Keratinocyte (primary cell): ENCODE results near the gene ZNF567. TPM values are rescaled to one million over a fixed set of nuclear protein-coding genes. Genes with fewer than 3 reads are reported as not detected.

Source experiments
- DNase-seq: peaks from one replicate; pipeline ENCODE4 v3.0.0-alpha.2; 2011; ENCODE audit warnings: low read depth, missing footprints, low spot score
- FAIRE-seq: peaks from 2 replicates; lab custom pipeline; 2011; peaks lifted over from hg19 to GRCh38; lab: Jason Lieb, UNC
- H2AFZ ChIP-seq: 2 replicates; pipeline ENCODE4 v1.6.0; 2012; ENCODE audit warnings: low read length, control low read depth, inconsistent platforms; ENCODE audit not compliant: control insufficient read depth
- H3K27ac ChIP-seq: 2 replicates; pipeline ENCODE4 v1.5.1; 2011; ENCODE audit warnings: low read length; ENCODE audit not compliant: control insufficient read depth, insufficient read depth
- H3K27me3 ChIP-seq: 3 replicates; pipeline ENCODE4 v1.6.0; 2011; ENCODE audit warnings: low read length; ENCODE audit not compliant: control insufficient read depth, insufficient read depth; ENCODE audit errors: extremely low read depth
- H3K36me3 ChIP-seq, 2 experiments: 2 replicates in 1 of 2; 3 replicates in 1 of 2; pipeline ENCODE4 v1.5.1; 2011; ENCODE audit warnings: low read length in 2 of 2, mild to moderate bottlenecking in 1 of 2; ENCODE audit not compliant: control insufficient read depth in 2 of 2, insufficient read depth in 2 of 2; ENCODE audit errors: extremely low read depth in 1 of 2
- H3K4me1 ChIP-seq: 3 replicates; pipeline ENCODE4 v1.5.1; 2011; ENCODE audit warnings: low read length; ENCODE audit not compliant: control insufficient read depth, insufficient read depth; ENCODE audit errors: extremely low read depth
- H3K4me2 ChIP-seq: 3 replicates; pipeline ENCODE4 v1.6.0; 2011; ENCODE audit warnings: low read depth, low read length; ENCODE audit not compliant: control insufficient read depth, insufficient read depth; ENCODE audit errors: extremely low read depth
- H3K4me3 ChIP-seq, 3 experiments: fragments of 200-600 bp in 1 of 3; sonication (generic) in 1 of 3; 2 replicates in 2 of 3; 3 replicates in 1 of 3; pipeline ENCODE4 v1.5.1; 2011 to 2016; ENCODE audit warnings: low read length in 3 of 3, mild to moderate bottlenecking in 3 of 3, control low read depth in 2 of 3, inconsistent platforms in 1 of 3, low read depth in 1 of 3, mixed read lengths in 1 of 3, mixed run types in 1 of 3, moderate library complexity in 1 of 3; ENCODE audit not compliant: control insufficient read depth in 2 of 3, insufficient read depth in 2 of 3; ENCODE audit errors: extremely low read depth in 1 of 3
- H3K79me2 ChIP-seq: 2 replicates; pipeline ENCODE4 v1.6.0; 2012; ENCODE audit warnings: low read length; ENCODE audit not compliant: control insufficient read depth, insufficient read depth
- H3K9ac ChIP-seq: 3 replicates; pipeline ENCODE4 v1.6.0; 2011; ENCODE audit warnings: low read length; ENCODE audit not compliant: control insufficient read depth, insufficient read depth; ENCODE audit errors: extremely low read depth
- H3K9me1 ChIP-seq: 3 replicates; pipeline ENCODE4 v1.6.0; 2011; ENCODE audit warnings: low read length; ENCODE audit not compliant: control insufficient read depth, insufficient read depth; ENCODE audit errors: extremely low read depth
- H3K9me3 ChIP-seq: 2 replicates; pipeline ENCODE4 v1.5.1; 2012; ENCODE audit warnings: low read depth, low read length; ENCODE audit not compliant: control insufficient read depth
- H4K20me1 ChIP-seq: 3 replicates; pipeline ENCODE4 v1.6.0; 2011; ENCODE audit warnings: low read length; ENCODE audit not compliant: control insufficient read depth, insufficient read depth; ENCODE audit errors: extremely low read depth
- EZH2 ChIP-seq: IDR thresholded peaks from one replicate; pipeline ENCODE4 v1.6.1; 2012; ENCODE audit warnings: inconsistent platforms, mild to moderate bottlenecking, low read length, moderate library complexity
- dilution Hi-C: fragments of 300-500 bp; cut with MboI; formaldehyde crosslinking; loops from one replicate; pipeline ENCODE4 v1.7.0; 2020; ENCODE audit warnings: low sequenced_read_pairs; ENCODE audit not compliant: extremely low pct_ligation_motif_present
- polyA plus RNA-seq, 5 experiments: library from polyadenylated mRNA; depleted of rRNA in 3 of 5; stranded (reverse) in 3 of 5; stranded (forward) in 1 of 5; unstranded in 1 of 5; fragments of >200 nt; gene quantifications; 1 replicate in 1 of 5; 2 replicates in 3 of 5; 3 replicates in 1 of 5; pipeline versions ENCODE4 v1.2.1 to v1.2.3, GENCODE V29; 2011 to 2012; ENCODE audit warnings: missing spikeins in 2 of 5, low read depth in 1 of 5, low replicate concordance in 1 of 5
- TF ChIP-seq, protein P1 (sequence below), 3 experiments: IDR thresholded peaks in 1 of 3; conservative IDR thresholded peaks in 1 of 3; optimal IDR thresholded peaks in 1 of 3; 2 replicates in 2 of 3; 3 replicates in 1 of 3; pipeline versions ENCODE3 to v1.5.1; 2011; ENCODE audit warnings: low read length in 3 of 3, mild to moderate bottlenecking in 3 of 3, moderate library complexity in 2 of 3, control low read depth in 1 of 3, inconsistent platforms in 1 of 3; ENCODE audit not compliant: insufficient read depth in 2 of 3; ENCODE audit errors: extremely low read depth in 1 of 3

Gene ZNF567
- polyA plus RNA-seq, 1 donor (not counting 4 experiments of a cell fraction or from before 2014, with no cell fraction given), result 7.2 TPM

DNA sequence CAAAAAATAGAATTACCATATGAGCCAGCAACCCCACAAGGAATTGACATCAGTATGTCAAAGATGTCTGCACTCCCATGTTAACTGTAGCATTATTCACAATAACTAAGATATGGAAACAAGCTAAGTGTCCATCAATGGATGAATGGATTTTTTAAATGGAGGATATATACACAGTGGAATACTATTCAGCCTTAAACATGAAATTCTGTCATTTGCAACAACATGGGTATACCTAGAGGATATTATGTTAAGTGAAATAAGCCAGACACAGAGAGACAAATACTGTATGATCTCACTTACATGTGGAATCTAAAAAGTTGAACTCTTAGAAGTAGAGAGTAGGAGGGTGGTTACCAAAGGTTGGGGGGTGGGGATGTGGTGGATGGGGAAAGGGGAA, 8.0 kb upstream of the ZNF567 start:
- H3K9me3 ChIP-seq, result no peaks in the 10 kb centered on the region
- no peak for DNase-seq

DNA sequence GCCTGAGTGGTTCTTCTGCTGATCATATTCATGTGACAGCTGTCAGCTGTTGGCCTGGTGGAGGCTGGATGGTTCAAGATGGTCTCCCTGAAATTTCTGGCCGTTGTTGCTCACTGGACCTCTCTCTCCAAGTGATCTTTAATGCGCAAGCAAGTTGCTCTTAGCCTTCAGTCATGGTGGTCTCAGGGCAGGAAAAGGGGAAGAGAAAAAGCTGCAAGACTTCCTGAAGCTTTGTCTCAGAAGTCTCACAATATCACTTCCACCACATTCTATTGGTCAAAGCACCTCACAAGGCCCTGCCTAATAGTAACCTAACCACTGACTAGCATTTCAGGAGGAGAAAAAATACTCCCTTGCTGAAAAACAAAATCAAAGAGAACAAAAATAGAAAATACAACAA, 1.6 kb upstream of the ZNF567 start:
- Histone ChIP-seq H3K9me1 (no peaks in the 10 kb centered on the region), H4K20me1 (no peaks in the 10 kb centered on the region), H3K27ac (no peak overlapping the region), H3K4me2 (no peak overlapping the region), H3K79me2 (peaks cover 26% of the 10 kb centered on the region), H3K27me3 (no peaks in the 10 kb centered on the region), H3K4me1 (no peaks in the 10 kb centered on the region), H3K4me3 (no peak overlapping the region), H3K9ac (no peak overlapping the region), H3K36me3 (peaks cover 1 to 13% of the 10 kb centered on the region in 2 experiments), H2AFZ (no peak overlapping the region), H3K9me3 (no peaks in the 10 kb centered on the region)
- no peak for FAIRE-seq
- dilution Hi-C loops, result no loop called here
- no peak for DNase-seq
- no peak for TF ChIP-seq EZH2
- TF ChIP-seq, protein P1, sequence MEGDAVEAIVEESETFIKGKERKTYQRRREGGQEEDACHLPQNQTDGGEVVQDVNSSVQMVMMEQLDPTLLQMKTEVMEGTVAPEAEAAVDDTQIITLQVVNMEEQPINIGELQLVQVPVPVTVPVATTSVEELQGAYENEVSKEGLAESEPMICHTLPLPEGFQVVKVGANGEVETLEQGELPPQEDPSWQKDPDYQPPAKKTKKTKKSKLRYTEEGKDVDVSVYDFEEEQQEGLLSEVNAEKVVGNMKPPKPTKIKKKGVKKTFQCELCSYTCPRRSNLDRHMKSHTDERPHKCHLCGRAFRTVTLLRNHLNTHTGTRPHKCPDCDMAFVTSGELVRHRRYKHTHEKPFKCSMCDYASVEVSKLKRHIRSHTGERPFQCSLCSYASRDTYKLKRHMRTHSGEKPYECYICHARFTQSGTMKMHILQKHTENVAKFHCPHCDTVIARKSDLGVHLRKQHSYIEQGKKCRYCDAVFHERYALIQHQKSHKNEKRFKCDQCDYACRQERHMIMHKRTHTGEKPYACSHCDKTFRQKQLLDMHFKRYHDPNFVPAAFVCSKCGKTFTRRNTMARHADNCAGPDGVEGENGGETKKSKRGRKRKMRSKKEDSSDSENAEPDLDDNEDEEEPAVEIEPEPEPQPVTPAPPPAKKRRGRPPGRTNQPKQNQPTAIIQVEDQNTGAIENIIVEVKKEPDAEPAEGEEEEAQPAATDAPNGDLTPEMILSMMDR (optimal IDR thresholded peaks at IDR 0.05 in 1 of 3, IDR thresholded peaks at IDR 0.05 in 1 of 3, conservative IDR thresholded peaks at IDR 0.05 in 1 of 3; ENCODE audit: extremely low read depth in 1 of 3, insufficient read depth in 2 of 3, low read length in 3 of 3), result no peak

More for the DNA sequence above, 8.0 kb upstream of the ZNF567 start:
- no peak overlapping the region for H3K4me3 ChIP-seq
- no peak for FAIRE-seq
- no peaks in the 10 kb centered on the region for H3K4me1 ChIP-seq
- no peak overlapping the region for H2AFZ ChIP-seq
- H3K27me3 ChIP-seq, result no peaks in the 10 kb centered on the region
- no peaks in the 10 kb centered on the region for H3K79me2 ChIP-seq
- dilution Hi-C loops, result no loop called here
- H3K36me3 ChIP-seq, result no peaks in the 10 kb centered on the region
- TF ChIP-seq, protein P1 (optimal IDR thresholded peaks at IDR 0.05 in 1 of 3, IDR thresholded peaks at IDR 0.05 in 1 of 3, conservative IDR thresholded peaks at IDR 0.05 in 1 of 3; ENCODE audit: extremely low read depth in 1 of 3, insufficient read depth in 2 of 3, low read length in 3 of 3), result no peak
- TF ChIP-seq EZH2, result no peak
- H3K4me2 ChIP-seq, result no peak overlapping the region
- H3K9ac ChIP-seq, result no peak overlapping the region
- H4K20me1 ChIP-seq, result no peaks in the 10 kb centered on the region
- H3K9me1 ChIP-seq, result no peaks in the 10 kb centered on the region
- no peak overlapping the region for H3K27ac ChIP-seq
